H1 (cell line): ENCODE measurements around the gene UIMC1. TPM values are rescaled to one million over a fixed set of nuclear protein-coding genes. Genes with fewer than 3 reads are reported as not detected.

ENCODE experiments used
- CTCF ChIA-PET: fragments of 300-600 bp; sonication (Branson Sonifier 250); formaldehyde crosslinking; loops from one replicate; lab custom pipeline; 2021; ENCODE audit not compliant: partially characterized antibody; lab: Charles Lee
- POLR2A ChIA-PET: fragments of 300-600 bp; sonication (Branson Sonifier 250); formaldehyde crosslinking; loops from one replicate; lab custom pipeline; 2021; ENCODE audit warnings: inconsistent platforms; ENCODE audit not compliant: partially characterized antibody; lab: Charles Lee
- DNase-seq, 2 experiments: peaks; one replicate each; pipeline versions ENCODE4 v3.0.0 to v3.0.0-alpha.2; 2010 to 2022; ENCODE audit warnings: low spot score in 2 of 2, low read depth in 1 of 2, mixed read lengths in 1 of 2
- FAIRE-seq: peaks from 2 replicates; lab custom pipeline; 2011; peaks lifted over from hg19 to GRCh38; lab: Jason Lieb, UNC
- H2AFZ ChIP-seq: 2 replicates; pipeline ENCODE4 v1.8.1; 2012; ENCODE audit warnings: low read length, inconsistent platforms
- H2AK5ac ChIP-seq: 2 replicates; pipeline ENCODE4 v1.6.1; 2013; ENCODE audit warnings: low read depth, low read length
- H2BK120ac ChIP-seq: replicated peaks from 2 replicates; pipeline ENCODE3; 2013; ENCODE audit warnings: low read depth, low read length, inconsistent platforms
- H2BK12ac ChIP-seq: 2 replicates; pipeline ENCODE4 v1.6.1; 2013; ENCODE audit warnings: low read depth, low read length
- H2BK15ac ChIP-seq: 2 replicates; pipeline ENCODE4 v1.6.1; 2013; ENCODE audit warnings: low read length
- H2BK20ac ChIP-seq: 2 replicates; pipeline ENCODE4 v1.6.1; 2013; ENCODE audit warnings: low read length
- H2BK5ac ChIP-seq: 2 replicates; pipeline ENCODE4 v1.6.1; 2013; ENCODE audit warnings: low read depth, low read length
- H3K14ac ChIP-seq: 2 replicates; pipeline ENCODE4 v1.6.1; 2013; ENCODE audit warnings: inconsistent platforms; ENCODE audit not compliant: insufficient read length
- H3K18ac ChIP-seq: 2 replicates; pipeline ENCODE4 v1.6.1; 2013; ENCODE audit warnings: low read length; ENCODE audit errors: extremely low read depth
- H3K23ac ChIP-seq: 2 replicates; pipeline ENCODE4 v1.6.1; 2013; ENCODE audit warnings: inconsistent platforms; ENCODE audit not compliant: insufficient read length
- H3K23me2 ChIP-seq: 2 replicates; pipeline ENCODE4 v1.6.1; 2013; ENCODE audit warnings: low read depth, low read length
- H3K27ac ChIP-seq: 2 replicates; pipeline ENCODE4 v1.6.1; 2011; ENCODE audit warnings: low read depth, low read length, inconsistent platforms
- H3K27me3 ChIP-seq, 4 experiments: replicated peaks in 1 of 4; 1 replicate in 1 of 4; 2 replicates in 3 of 4; pipeline versions ENCODE4 v1.6.1 to v1.8.1; 2011 to 2013; ENCODE audit warnings: low read length in 3 of 4, mild to moderate bottlenecking in 3 of 4, inconsistent platforms in 2 of 4, mixed read lengths in 2 of 4, moderate library complexity in 1 of 4; ENCODE audit not compliant: control insufficient read depth in 3 of 4, insufficient read depth in 3 of 4; ENCODE audit errors: extremely low read depth in 1 of 4
- H3K36me3 ChIP-seq, 4 experiments: 2 replicates each; pipeline versions ENCODE4 v1.6.1 to v1.8.1; 2011 to 2013; ENCODE audit warnings: mild to moderate bottlenecking in 4 of 4, low read length in 3 of 4, moderate library complexity in 2 of 4, control low read depth in 1 of 4, inconsistent platforms in 1 of 4; ENCODE audit not compliant: insufficient read depth in 4 of 4, control insufficient read depth in 2 of 4
- H3K4ac ChIP-seq: replicated peaks from 2 replicates; pipeline ENCODE3; 2013; ENCODE audit warnings: low read length, low read depth, mixed read lengths, inconsistent platforms; ENCODE audit not compliant: insufficient read length
- H3K4me1 ChIP-seq, 4 experiments: replicated peaks in 1 of 4; 1 replicate in 1 of 4; 2 replicates in 3 of 4; pipeline versions ENCODE4 v1.6.1 to v1.8.1; 2011 to 2013; ENCODE audit warnings: low read length in 3 of 4, inconsistent platforms in 2 of 4, mixed read lengths in 1 of 4; ENCODE audit not compliant: insufficient read depth in 4 of 4, control insufficient read depth in 3 of 4
- H3K4me2 ChIP-seq, 2 experiments: 2 replicates each; pipeline versions ENCODE4 v1.6.1 to v1.8.1; 2011 to 2013; ENCODE audit warnings: low read depth in 2 of 2, low read length in 2 of 2, control low read depth in 1 of 2, inconsistent platforms in 1 of 2, mild to moderate bottlenecking in 1 of 2; ENCODE audit not compliant: insufficient read depth in 1 of 2
- H3K4me3 ChIP-seq, 4 experiments: fragments of 200-600, 300-600 bp in 1 of 4; sonication (generic), shearing (Covaris generic), sonication (Bioruptor Twin) in 1 of 4; 2 replicates each; pipeline versions ENCODE4 v1.5.1 to v1.8.1; 2011 to 2016; ENCODE audit warnings: low read length in 4 of 4, low read depth in 3 of 4, control low read depth in 2 of 4, inconsistent platforms in 2 of 4, mild to moderate bottlenecking in 2 of 4, mixed read lengths in 1 of 4, moderate library complexity in 1 of 4; ENCODE audit not compliant: insufficient read depth in 2 of 4; ENCODE audit errors: extremely low read depth in 1 of 4
- H3K56ac ChIP-seq: replicated peaks from 2 replicates; pipeline ENCODE3; 2013; ENCODE audit warnings: low read depth, mild to moderate bottlenecking, mixed read lengths, low read length, inconsistent platforms; ENCODE audit not compliant: insufficient read length
- H3K79me1 ChIP-seq: 2 replicates; pipeline ENCODE4 v1.6.1; 2013; ENCODE audit warnings: low read depth, low read length, control low read depth
- H3K79me2 ChIP-seq, 2 experiments: 2 replicates each; pipeline versions ENCODE4 v1.6.1 to v1.8.1; 2012 to 2013; ENCODE audit warnings: low read length in 2 of 2, mild to moderate bottlenecking in 2 of 2, inconsistent platforms in 1 of 2; ENCODE audit not compliant: insufficient read depth in 2 of 2, control insufficient read depth in 1 of 2
- H3K9ac ChIP-seq, 4 experiments: replicated peaks in 1 of 4; 1 replicate in 1 of 4; 2 replicates in 3 of 4; pipeline versions ENCODE4 v1.6.1 to v1.8.1; 2011 to 2013; ENCODE audit warnings: low read depth in 3 of 4, low read length in 3 of 4, control low read depth in 2 of 4, mild to moderate bottlenecking in 2 of 4, moderate library complexity in 2 of 4, inconsistent platforms in 1 of 4; ENCODE audit errors: extremely low read depth in 1 of 4
- H3K9me3 ChIP-seq, 2 experiments: 2 replicates each; pipeline versions ENCODE4 v1.6.1 to v1.8.1; 2012 to 2013; ENCODE audit warnings: mild to moderate bottlenecking in 2 of 2, moderate library complexity in 2 of 2, control low read depth in 1 of 2, inconsistent platforms in 1 of 2, low read depth in 1 of 2, low read length in 1 of 2, mixed read lengths in 1 of 2; ENCODE audit not compliant: insufficient read depth in 2 of 2
- H4K20me1 ChIP-seq, 2 experiments: replicated peaks in 1 of 2; 2 replicates each; pipeline versions ENCODE3 to v1.8.1; 2011 to 2013; ENCODE audit warnings: inconsistent platforms in 2 of 2, low read length in 2 of 2, mild to moderate bottlenecking in 1 of 2; ENCODE audit not compliant: insufficient read depth in 2 of 2, control insufficient read depth in 1 of 2
- H4K5ac ChIP-seq: 2 replicates; pipeline ENCODE4 v1.6.1; 2013; ENCODE audit warnings: low read length, low read depth, mixed read lengths, inconsistent platforms; ENCODE audit not compliant: insufficient read length
- H4K8ac ChIP-seq: 2 replicates; pipeline ENCODE4 v1.8.0; 2013; ENCODE audit warnings: mild to moderate bottlenecking, moderate library complexity, low read length, inconsistent platforms; ENCODE audit not compliant: insufficient read depth; ENCODE audit errors: extremely low read depth
- H4K91ac ChIP-seq: replicated peaks from 2 replicates; pipeline ENCODE3; 2013; ENCODE audit warnings: low read length, mixed read lengths, inconsistent platforms; ENCODE audit not compliant: insufficient read length
- BCL11A ChIP-seq, 2 experiments: IDR thresholded peaks; one replicate each; pipeline ENCODE4 v1.6.1; 2011; ENCODE audit warnings: low read depth in 2 of 2, low read length in 2 of 2, mild to moderate bottlenecking in 2 of 2
- BRCA1 ChIP-seq: IDR thresholded peaks from 2 replicates; pipeline ENCODE4 v1.6.1; 2012; ENCODE audit warnings: low read depth, low read length, improper control_type of control experiment
- CHD1 ChIP-seq: IDR thresholded peaks from 2 replicates; pipeline ENCODE4 v1.6.1; 2012; ENCODE audit warnings: low read depth, low read length, improper control_type of control experiment
- KDM5A ChIP-seq: fragments of 200-600 bp; IDR thresholded peaks from 2 replicates; pipeline ENCODE4 v1.7.1; 2012; ENCODE audit warnings: mild to moderate bottlenecking, low read length, inconsistent platforms, mixed read lengths
- NANOG ChIP-seq: IDR thresholded peaks from 2 replicates; pipeline ENCODE4 v1.6.1; 2011; ENCODE audit warnings: low read length, low read depth, mild to moderate bottlenecking, inconsistent platforms; ENCODE audit not compliant: insufficient read depth, poor library complexity, severe bottlenecking
- POLR2A ChIP-seq, 2 experiments: IDR thresholded peaks; 1 replicate in 1 of 2; 2 replicates in 1 of 2; pipeline ENCODE4 v1.6.1; 2011; ENCODE audit warnings: low read depth in 2 of 2, low read length in 2 of 2, mild to moderate bottlenecking in 2 of 2; ENCODE audit errors: control extremely low read depth in 1 of 2
- POU5F1 ChIP-seq: IDR thresholded peaks from 2 replicates; pipeline ENCODE4 v1.6.1; 2011; ENCODE audit warnings: low read depth, mild to moderate bottlenecking, low read length, moderate library complexity
- RNF2 ChIP-seq: fragments of 200-900, 300-1000 bp; sonication (generic); IDR thresholded peaks from 2 replicates; pipeline ENCODE4 v1.7.1; 2016; ENCODE audit warnings: borderline replicate concordance, low read depth, mild to moderate bottlenecking, antibody characterized with exemption, low read length; ENCODE audit not compliant: poor library complexity, severe bottlenecking; ENCODE audit errors: missing control alignments
- RXRA ChIP-seq: IDR thresholded peaks from 2 replicates; pipeline ENCODE4 v1.6.1; 2011; ENCODE audit warnings: low read depth, mild to moderate bottlenecking, low read length, moderate library complexity; ENCODE audit not compliant: insufficient read depth
- SIX5 ChIP-seq: IDR thresholded peaks from 2 replicates; pipeline ENCODE4 v1.6.1; 2011; ENCODE audit warnings: mild to moderate bottlenecking, low read depth, low read length
- SRF ChIP-seq: IDR thresholded peaks from 2 replicates; pipeline ENCODE4 v1.6.1; 2011; ENCODE audit warnings: mild to moderate bottlenecking, low read depth, low read length, moderate library complexity
- SUZ12 ChIP-seq: fragments of 200-600 bp; sonication (generic); IDR thresholded peaks from 2 replicates; pipeline ENCODE4 v1.6.1; 2012; ENCODE audit warnings: mild to moderate bottlenecking, inconsistent platforms, low read length, moderate library complexity, mixed read lengths
- WGBS, 2 experiments: shearing (Covaris generic) in 1 of 2; methylation state at CpG; one replicate each; pipeline versions ENCODE4 v1.1.6 to v1.1.7; 2013 to 2015; ENCODE audit warnings: low lambda C conversion rate in 2 of 2, mixed read lengths in 2 of 2, inconsistent platforms in 1 of 2, low coverage in 1 of 2, missing lambda C conversion rate in 1 of 2; ENCODE audit not compliant: insufficient replicate concordance in 2 of 2, insufficient coverage in 1 of 2, insufficient read length in 1 of 2; ENCODE audit errors: extremely low coverage in 1 of 2, missing lambda C conversion rate in 1 of 2; 5-methylcytosine and 5-hydroxymethylcytosine counted together
- polyA plus RNA-seq, 7 experiments: library from polyadenylated mRNA; depleted of rRNA in 3 of 7; stranded (reverse) in 5 of 7; unstranded in 2 of 7; fragments of >200 nt in 5 of 7; fragments of 200-250 nt in 2 of 7; gene quantifications; 1 replicate in 5 of 7; 2 replicates in 1 of 7; 4 replicates in 1 of 7; pipeline versions ENCODE4 v1.2.1 to v1.2.3, GENCODE V29; 2011 to 2013; ENCODE audit warnings: missing spikeins in 2 of 7, mixed read lengths in 2 of 7
- total RNA-seq: library from RNA; stranded (reverse); fragmentation: NEBNext Ultra II Directional; extraction: Animal tissue kit (Norgen Biotek cat#: 25700); gene quantifications from 2 replicates; pipeline ENCODE4 v1.2.1, GENCODE V29; 2021

UIMC1 gene
- total and polyA plus RNA-seq, 2 of the 8 experiments (the other 6 are each of a cell fraction or from before 2014, with no cell fraction given), result 12.8 to 43.7 TPM

DNA sequence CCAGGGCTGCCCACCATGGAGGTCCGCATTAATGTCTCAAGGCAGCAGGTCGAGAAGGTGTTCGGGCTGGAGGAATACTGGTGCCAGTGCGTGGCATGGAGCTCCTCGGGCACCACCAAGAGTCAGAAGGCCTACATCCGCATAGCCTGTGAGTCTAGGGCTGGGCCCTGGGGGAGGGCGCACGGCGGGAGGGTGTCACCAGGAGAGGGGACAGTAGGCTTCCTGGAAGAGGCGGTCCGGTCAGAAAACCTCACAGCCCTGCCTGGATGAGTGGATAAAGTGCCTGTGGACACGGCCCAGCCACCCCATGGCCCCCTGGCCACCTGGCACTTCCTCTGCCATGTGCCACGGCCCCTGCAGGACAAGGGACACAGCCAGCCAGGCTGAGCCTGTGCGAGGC is 138.5 kb downstream of the UIMC1 start:
- Histone ChIP-seq H3K4me2 (no peak overlapping the region), H3K9me3 (no peaks in the 10 kb centered on the region), H3K27me3 (no peaks in the 10 kb centered on the region), H3K79me1 (no peaks in the 10 kb centered on the region), H4K8ac (no peak overlapping the region), H3K18ac (no peak overlapping the region; the same call in 1 of the 2 replicates), H2AFZ (no peak overlapping the region), H4K91ac (peak overlapping the region; percentile 84), H3K23ac (no peak overlapping the region), H3K4me3 (no peak overlapping the region), H3K27ac (no peak overlapping the region), H2BK120ac (no peak overlapping the region), H3K56ac (no peak overlapping the region), H2AK5ac (no peak overlapping the region), H2BK20ac (peak overlapping the region; percentile 48; the same call in 1 of the 2 replicates), H3K9ac (no peak overlapping the region), H2BK15ac (peak overlapping the region; percentile 83; the same call in 1 of the 2 replicates), H3K14ac (no peak overlapping the region), H4K5ac (no peak overlapping the region), H3K4ac (no peak overlapping the region), H2BK5ac (peak overlapping the region; percentile 76), H3K79me2 (no peaks in the 10 kb centered on the region), H4K20me1 (no peaks in the 10 kb centered on the region), H3K4me1 (peaks cover 3 to 28% (median 18%) of the 10 kb centered on the region in 4 experiments), H2BK12ac (no peak overlapping the region), H3K23me2 (no peaks in the 10 kb centered on the region), H3K36me3 (no peaks in the 10 kb centered on the region)
- FAIRE-seq, result no peak
- TF ChIP-seq SRF, result no peak
- TF ChIP-seq POU5F1, result no peak
- TF ChIP-seq CHD1, result no peak
- TF ChIP-seq BCL11A (IDR thresholded peaks at IDR 0.05; ENCODE audit: low read depth in 2 of 2, low read length in 2 of 2), result no peak
- TF ChIP-seq RNF2, result no peak
- no peak for TF ChIP-seq KDM5A
- no peak for TF ChIP-seq POLR2A (IDR thresholded peaks at IDR 0.05; ENCODE audit: control extremely low read depth in 1 of 2, low read depth in 2 of 2, low read length in 2 of 2)
- TF ChIP-seq SIX5, result no peak
- no peak for TF ChIP-seq BRCA1
- TF ChIP-seq NANOG, result no peak
- TF ChIP-seq RXRA, result no peak
- no peak for TF ChIP-seq SUZ12
- DNase-seq, result no peak
- 93% methylated on average over 12 of the region's 14 CpGs; no CpG with 5 or more reads in 1 of the 2 experiments for WGBS, 2 experiments
- ChIA-PET POLR2A (no interaction called here), CTCF (interaction anchor here (0.6 to 6.5 kb wide), 5 partner anchors 9 to 430 kb away, joined by 3 to 39 read pairs (median 5); no protein-coding TSS in a partner anchor)
